Endodermal cell (in vitro differentiated cells): Measurements from ENCODE around the gene CHORDC1. TPM values are rescaled to one million over a fixed set of nuclear protein-coding genes. Genes with fewer than 3 reads are reported as not detected.

Experiments used
- DNase-seq: peaks from one replicate; pipeline ENCODE4 v3.0.0-alpha.2; 2017
- H3K27ac ChIP-seq: 2 replicates; pipeline ENCODE4 v1.5.1; 2013; ENCODE audit warnings: mild to moderate bottlenecking, low read depth, low read length, moderate library complexity
- H3K27me3 ChIP-seq: 2 replicates; pipeline ENCODE4 v1.6.1; 2013; ENCODE audit warnings: mild to moderate bottlenecking, low read length, moderate library complexity; ENCODE audit not compliant: insufficient read depth, control insufficient read depth, poor library complexity, severe bottlenecking
- H3K36me3 ChIP-seq: 2 replicates; pipeline ENCODE4 v1.7.0; 2013; ENCODE audit warnings: mild to moderate bottlenecking, low read length, moderate library complexity; ENCODE audit not compliant: control insufficient read depth, insufficient read depth
- H3K4me1 ChIP-seq: one replicate; pipeline ENCODE4 v1.7.0; 2013; ENCODE audit warnings: low read length; ENCODE audit not compliant: control insufficient read depth, insufficient read depth
- H3K4me3 ChIP-seq: 2 replicates; pipeline ENCODE4 v1.5.1; 2013; ENCODE audit warnings: mild to moderate bottlenecking, low read length, moderate library complexity
- H3K9ac ChIP-seq: 2 replicates; pipeline ENCODE4 v1.6.1; 2013; ENCODE audit warnings: mild to moderate bottlenecking, low read length, moderate library complexity; ENCODE audit not compliant: poor library complexity, severe bottlenecking; ENCODE audit errors: extremely low read depth
- H3K9me3 ChIP-seq: 2 replicates; pipeline ENCODE4 v1.6.1; 2013; ENCODE audit warnings: mild to moderate bottlenecking, low read length, moderate library complexity; ENCODE audit not compliant: control insufficient read depth
- H3K27ac Mint-ChIP-seq: 2 replicates; pipeline ENCODE4 v1.8.0; 2020; ENCODE audit warnings: mixed read lengths
- H3K27me3 Mint-ChIP-seq: 2 replicates; pipeline ENCODE4 v1.8.0; 2021; ENCODE audit warnings: mild to moderate bottlenecking, mixed read lengths; ENCODE audit not compliant: insufficient read depth
- H3K36me3 Mint-ChIP-seq: 2 replicates; pipeline ENCODE4 v1.8.0; 2020; ENCODE audit warnings: low read depth, mixed read lengths
- H3K4me1 Mint-ChIP-seq: 2 replicates; pipeline ENCODE4 v1.8.0; 2020; ENCODE audit warnings: mixed read lengths
- H3K4me3 Mint-ChIP-seq: 2 replicates; pipeline ENCODE4 v1.8.0; 2020; ENCODE audit warnings: mild to moderate bottlenecking, moderate library complexity, mixed read lengths
- H3K9me3 Mint-ChIP-seq: 2 replicates; pipeline ENCODE4 v1.8.0; 2020; ENCODE audit warnings: mild to moderate bottlenecking, mixed read lengths
- WGBS, 2 experiments: methylation state at CpG; one replicate each; pipeline versions ENCODE4 v1.1.5 to v1.1.7; 2013; ENCODE audit warnings: missing lambda C conversion rate in 2 of 2, mixed read lengths in 1 of 2; ENCODE audit not compliant: insufficient coverage in 1 of 2, insufficient read length in 1 of 2; 5-methylcytosine and 5-hydroxymethylcytosine counted together
- total RNA-seq, 2 donors: library from RNA; stranded (reverse); fragmentation: NEBNext Ultra II Directional in 1 of 2; extraction: Animal tissue kit (Norgen Biotek cat#: 25700) in 1 of 2; gene quantifications; 2 replicates in 1 of 2; 3 replicates in 1 of 2; pipeline ENCODE4 v1.2.1, GENCODE V29; 2021
- TF ChIP-seq, protein P1 (sequence below): fragments of 200-600 bp; sonication (generic); conservative IDR thresholded peaks from 2 replicates; pipeline ENCODE4 v1.5.0; 2021; ENCODE audit warnings: antibody characterized with exemption, mild to moderate bottlenecking

The CHORDC1 gene
- total RNA-seq, 2 donors from 2014 or later: 54.6 to 56.9 TPM

DNA sequence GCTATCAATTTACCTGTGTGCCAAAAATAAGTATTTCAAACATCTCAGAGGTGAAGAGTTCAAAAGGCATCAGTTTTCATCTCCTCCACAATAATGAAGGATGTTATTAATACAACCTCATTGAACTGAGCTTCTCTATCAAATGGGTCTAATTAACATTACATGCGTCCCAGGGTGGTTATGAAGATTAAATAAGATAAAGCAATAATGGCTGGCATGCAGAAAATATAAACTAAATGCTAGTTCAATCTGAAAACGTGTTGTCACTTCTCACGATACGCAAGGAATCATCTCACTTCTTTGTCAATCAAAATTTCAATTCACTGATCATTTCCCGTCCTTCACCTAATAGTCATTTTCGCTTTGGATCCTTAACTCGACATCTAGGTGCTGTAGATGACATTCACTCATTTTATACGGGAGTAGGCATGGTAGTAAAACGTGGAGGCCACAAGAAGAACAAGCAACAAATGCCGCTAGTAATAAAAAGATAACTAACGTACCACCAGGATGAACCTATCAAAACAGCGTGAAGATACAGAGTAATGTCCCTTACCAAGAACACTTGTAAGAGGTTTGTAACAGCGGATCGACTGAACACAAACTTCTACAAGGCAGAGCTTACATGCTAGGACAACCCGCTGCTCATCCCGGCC, 918 bp downstream of the CHORDC1 start:
- peaks cover 25% of the 10 kb centered on the region for H3K4me1 Mint-ChIP-seq
- peak overlapping the region; percentile 92 for H3K4me3 Mint-ChIP-seq
- TF ChIP-seq, protein P1, sequence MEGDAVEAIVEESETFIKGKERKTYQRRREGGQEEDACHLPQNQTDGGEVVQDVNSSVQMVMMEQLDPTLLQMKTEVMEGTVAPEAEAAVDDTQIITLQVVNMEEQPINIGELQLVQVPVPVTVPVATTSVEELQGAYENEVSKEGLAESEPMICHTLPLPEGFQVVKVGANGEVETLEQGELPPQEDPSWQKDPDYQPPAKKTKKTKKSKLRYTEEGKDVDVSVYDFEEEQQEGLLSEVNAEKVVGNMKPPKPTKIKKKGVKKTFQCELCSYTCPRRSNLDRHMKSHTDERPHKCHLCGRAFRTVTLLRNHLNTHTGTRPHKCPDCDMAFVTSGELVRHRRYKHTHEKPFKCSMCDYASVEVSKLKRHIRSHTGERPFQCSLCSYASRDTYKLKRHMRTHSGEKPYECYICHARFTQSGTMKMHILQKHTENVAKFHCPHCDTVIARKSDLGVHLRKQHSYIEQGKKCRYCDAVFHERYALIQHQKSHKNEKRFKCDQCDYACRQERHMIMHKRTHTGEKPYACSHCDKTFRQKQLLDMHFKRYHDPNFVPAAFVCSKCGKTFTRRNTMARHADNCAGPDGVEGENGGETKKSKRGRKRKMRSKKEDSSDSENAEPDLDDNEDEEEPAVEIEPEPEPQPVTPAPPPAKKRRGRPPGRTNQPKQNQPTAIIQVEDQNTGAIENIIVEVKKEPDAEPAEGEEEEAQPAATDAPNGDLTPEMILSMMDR: no peak
- DNase-seq: no peak
- H3K9me3 Mint-ChIP-seq: peaks cover 16% of the 10 kb centered on the region
- Histone ChIP-seq H3K27ac (peak overlapping the region; percentile 86), H3K9me3 (peaks cover 21% of the 10 kb centered on the region), H3K27me3 (no peaks in the 10 kb centered on the region), H3K9ac (peak overlapping the region; percentile 76), H3K4me3 (peak overlapping the region; percentile 93), H3K4me1 (peaks cover 4% of the 10 kb centered on the region), H3K36me3 (peaks cover 22% of the 10 kb centered on the region)
- 5 to 6% methylated on average over 11 to 16 of the region's 16 CpGs for WGBS, 2 experiments
- H3K36me3 Mint-ChIP-seq: peaks cover 22% of the 10 kb centered on the region
- no peaks in the 10 kb centered on the region for H3K27me3 Mint-ChIP-seq
- peak overlapping the region; percentile 97 for H3K27ac Mint-ChIP-seq

DNA sequence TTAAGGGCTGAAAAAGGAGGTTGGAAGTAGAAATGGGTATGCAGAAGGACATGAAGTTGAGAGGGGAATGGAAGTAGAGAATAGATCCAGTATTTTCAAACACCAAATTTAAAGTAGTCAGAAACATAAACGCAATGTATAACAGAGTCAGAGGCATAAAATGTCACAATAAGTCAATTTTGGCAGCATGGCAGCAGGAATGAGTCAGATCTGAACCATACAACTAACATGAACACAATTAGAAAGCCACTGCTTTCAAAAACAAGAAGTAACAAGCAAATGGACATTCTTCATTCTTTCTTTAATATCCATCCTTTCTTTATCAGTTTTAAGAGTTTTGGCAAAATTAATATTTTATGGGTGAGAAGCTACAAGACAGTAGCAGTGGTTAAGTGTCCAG, 2.5 kb downstream of the CHORDC1 start:
- H3K27ac Mint-ChIP-seq: no peak overlapping the region
- H3K4me3 Mint-ChIP-seq: no peak overlapping the region

DNA sequence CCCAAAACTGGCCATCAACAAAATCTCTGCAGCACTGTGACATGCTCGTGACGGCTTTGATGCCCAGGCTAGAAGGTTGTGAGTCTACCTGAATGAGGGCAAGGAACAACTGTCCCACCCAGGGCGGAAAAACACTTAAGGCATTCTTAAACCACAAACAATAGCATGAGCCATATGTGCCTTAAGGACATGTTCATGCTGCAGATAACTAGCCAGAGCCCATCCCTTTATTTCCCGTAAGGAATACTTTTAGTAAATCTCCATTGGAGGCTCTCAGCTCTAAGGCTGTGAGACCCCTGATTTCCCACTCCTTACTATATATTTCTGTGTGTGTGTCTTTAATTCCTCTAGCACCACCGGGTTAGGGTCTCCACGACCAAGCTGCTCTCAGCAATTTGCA, 3.4 kb downstream of the CHORDC1 start:
- Mint-ChIP-seq H3K27ac (no peak overlapping the region), H3K27me3 (no peaks in the 10 kb centered on the region), H3K4me3 (no peak overlapping the region), H3K36me3 (peaks cover 22% of the 10 kb centered on the region), H3K9me3 (peaks cover 16% of the 10 kb centered on the region), H3K4me1 (peaks cover 22% of the 10 kb centered on the region)
- peaks cover 44% of the 10 kb centered on the region for H3K36me3 ChIP-seq
- no peaks in the 10 kb centered on the region for H3K27me3 ChIP-seq
- no peak overlapping the region for H3K27ac ChIP-seq
- H3K9ac ChIP-seq: no peak overlapping the region
- WGBS, 2 experiments: 96 to 100% methylated on average over 3 to 6 of the region's 6 CpGs
- TF ChIP-seq, protein P1: no peak
- DNase-seq: no peak
- peaks cover 21% of the 10 kb centered on the region for H3K9me3 ChIP-seq
- H3K4me3 ChIP-seq: peak overlapping the region; percentile 93
- H3K4me1 ChIP-seq: peaks cover 4% of the 10 kb centered on the region

More for the DNA sequence above, 2.5 kb downstream of the CHORDC1 start:
- Mint-ChIP-seq H3K9me3 (peaks cover 16% of the 10 kb centered on the region), H3K4me1 (peaks cover 22% of the 10 kb centered on the region), H3K36me3 (peaks cover 22% of the 10 kb centered on the region), H3K27me3 (no peaks in the 10 kb centered on the region)
- Histone ChIP-seq H3K36me3 (peaks cover 37% of the 10 kb centered on the region), H3K9me3 (peaks cover 21% of the 10 kb centered on the region), H3K9ac (no peak overlapping the region), H3K4me1 (peaks cover 4% of the 10 kb centered on the region), H3K27me3 (no peaks in the 10 kb centered on the region), H3K27ac (no peak overlapping the region), H3K4me3 (peak overlapping the region; percentile 93)
- DNase-seq: no peak
- WGBS, 2 experiments: 80 to 100% methylated on average over 1 of the region's 1 CpG
- TF ChIP-seq, protein P1: no peak
